ENCODE results near the gene PNP.

PNP gene

GRCh38 chr14:20455355-20456300, 13.6 kb upstream of the PNP start:
- no peak for DNase-seq

GRCh38 chr14:20456971-20457370, 12.2 kb upstream of the PNP start:
- no peak for DNase-seq

DNA sequence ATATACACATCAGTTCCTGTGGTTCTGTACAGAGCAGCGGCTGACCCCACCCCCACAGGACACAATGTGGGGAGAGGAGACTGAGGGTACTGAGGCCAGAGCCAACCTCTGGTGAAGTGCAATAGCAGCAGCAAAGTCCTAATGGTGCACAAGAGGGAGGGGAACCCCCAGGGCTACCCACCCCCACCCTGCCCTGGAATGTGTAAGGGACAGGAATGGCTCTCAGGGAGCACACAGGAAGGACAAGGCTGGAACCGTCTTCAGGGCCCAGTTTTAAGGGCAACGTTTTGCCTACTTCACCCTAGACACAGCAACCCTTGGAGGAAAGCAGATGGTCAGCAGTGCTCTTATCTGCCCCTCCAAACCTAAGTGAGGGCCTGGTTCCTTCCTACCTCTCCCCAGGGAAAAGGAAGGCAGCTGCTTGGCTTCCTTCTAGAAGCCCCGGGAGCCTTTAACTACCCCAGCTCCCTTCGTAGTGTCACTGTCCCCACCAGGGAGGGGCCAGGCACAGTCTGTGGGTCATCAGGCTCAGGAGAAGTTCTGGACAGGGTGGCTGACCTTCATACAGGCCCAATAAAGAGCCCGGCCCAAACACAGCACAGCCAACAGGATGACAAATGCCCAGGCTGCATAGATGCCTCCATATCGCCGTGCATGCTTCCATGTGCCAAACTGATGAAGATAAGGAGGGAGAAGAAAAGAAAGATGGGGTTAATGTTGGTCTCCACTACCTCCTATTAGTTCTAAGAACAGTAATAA, 11.0 kb upstream of the PNP start:
- no peak for DNase-seq

- peak; percentile 60 for DNase-seq
Observed at GRCh38 chr14:20460458-20461224, 8.6 kb upstream of the PNP start.

DNA sequence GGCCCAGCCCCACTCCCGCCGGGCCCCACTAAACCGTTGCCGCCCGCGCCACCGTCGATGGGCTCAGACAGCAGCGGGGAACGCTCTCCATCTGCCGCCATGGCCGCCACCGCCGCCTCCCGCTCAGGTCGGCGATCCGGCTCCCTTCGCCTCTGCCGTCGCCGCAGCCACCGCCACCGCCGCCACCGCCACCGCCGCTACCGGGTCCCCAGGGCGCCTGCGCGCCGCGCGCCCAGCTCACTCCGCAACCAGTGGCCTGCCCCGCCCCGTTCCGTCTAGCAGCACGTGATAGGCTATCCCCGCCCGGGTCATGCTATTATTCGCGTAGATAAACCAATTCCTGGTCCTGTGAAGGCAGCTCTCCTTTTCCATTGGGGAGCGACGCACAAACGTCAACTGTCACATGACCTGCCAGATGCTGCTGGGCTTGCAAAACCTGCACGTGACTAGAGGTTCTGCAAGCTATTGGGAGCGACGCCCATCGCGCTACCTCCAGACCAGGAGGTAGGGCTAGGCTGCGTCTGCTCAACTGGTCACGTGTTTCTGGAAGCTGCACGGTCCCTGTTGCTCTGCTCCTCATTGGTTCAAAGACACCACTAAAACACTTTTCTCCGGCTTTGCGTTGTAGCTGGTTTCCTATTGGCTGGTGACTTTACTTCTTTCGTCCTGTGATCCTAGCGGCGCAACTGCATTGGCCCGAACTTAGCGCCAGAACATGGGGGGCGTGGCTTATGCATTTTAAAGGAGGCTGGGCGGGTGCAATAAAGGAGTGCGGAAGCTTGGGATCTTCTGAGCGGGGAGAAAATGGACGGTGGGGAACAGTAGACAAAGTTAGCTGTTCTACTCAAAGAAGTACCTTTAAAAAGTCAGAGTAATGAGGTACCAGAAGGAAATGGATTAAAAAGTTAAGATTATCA, 7.7 kb upstream of the PNP start, which contains the start of gene PIP4P1:
Gene PIP4P1, minus strand, starts transcription at position 210 of the 917 bp plus-strand sequence. Its CDS starts 109 bp downstream, at position 101.
- DNase-seq = peak; percentile 98

DNA sequence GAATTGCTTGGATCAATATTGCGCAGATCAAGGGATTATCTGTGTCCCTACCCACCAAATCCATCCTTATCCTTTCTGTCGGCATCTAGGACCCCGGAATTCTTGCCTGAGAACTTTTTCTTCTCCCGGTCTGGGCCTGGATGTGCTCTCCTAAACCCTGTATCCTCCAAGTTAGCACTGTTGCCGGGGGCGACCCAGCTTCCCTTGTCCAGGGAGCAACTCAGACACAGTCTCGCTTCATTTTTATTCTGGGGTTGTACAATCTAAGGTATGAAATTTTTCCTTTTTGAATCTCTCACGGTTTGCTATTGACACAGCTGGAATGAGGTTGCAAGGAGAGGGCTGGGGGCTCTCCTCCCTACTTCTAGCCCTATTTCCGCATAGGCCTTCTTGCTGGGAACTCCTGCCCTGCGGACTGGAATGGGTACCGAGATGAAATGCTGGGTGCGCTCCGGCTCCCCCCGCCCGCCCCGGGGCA, 403 bp upstream of the PNP start:
- no peak for DNase-seq

GRCh38 chr14:20469890-20470602, 840 bp downstream of the PNP start:
- peak; percentile 67 for DNase-seq

DNA sequence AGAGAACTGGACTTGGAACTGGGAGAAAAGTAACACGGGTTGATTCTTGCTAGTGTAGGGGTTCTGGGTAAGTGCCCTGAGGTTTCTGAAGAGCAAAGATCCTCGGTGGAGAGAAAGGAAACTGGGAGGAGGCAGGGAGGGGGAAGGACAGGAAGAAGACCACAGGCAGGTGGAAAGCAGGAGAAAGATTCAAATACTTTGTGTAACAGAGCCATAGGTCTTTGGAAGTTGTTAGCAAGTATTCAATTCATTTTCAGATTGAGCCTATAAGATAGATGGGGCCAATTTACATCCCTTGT, 1.3 kb downstream of the PNP start:
- DNase-seq = no peak

DNA sequence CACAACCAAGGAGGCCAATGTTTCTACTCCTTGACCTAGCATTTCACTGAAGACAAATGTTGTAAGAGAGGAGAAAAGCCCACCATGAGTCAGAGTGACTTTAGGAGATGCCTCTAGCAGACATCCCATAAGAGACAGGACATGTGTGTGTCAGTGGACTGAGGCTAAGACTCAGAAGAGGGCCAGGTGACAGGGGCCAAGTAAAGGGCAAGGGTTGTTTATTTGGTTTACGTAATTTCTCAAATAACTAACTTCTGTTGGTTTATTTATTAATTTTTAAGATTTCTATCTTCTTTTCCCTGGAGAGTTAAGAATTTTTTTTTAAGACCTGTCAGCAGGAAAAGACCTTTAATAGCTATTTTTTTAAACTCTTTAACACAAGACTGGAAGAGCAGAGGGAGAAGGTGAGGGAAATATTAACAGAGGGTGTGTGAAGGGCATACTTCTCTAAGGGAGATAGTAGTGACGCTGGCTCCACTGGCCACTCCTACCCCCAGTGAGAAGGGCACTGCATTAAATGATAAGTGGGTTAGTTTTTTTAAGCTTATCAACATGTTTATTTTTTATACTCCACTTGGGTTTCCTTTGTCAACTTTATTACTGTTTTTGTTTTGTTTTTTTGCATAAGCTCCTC, 3.4 kb downstream of the PNP start:
- no peak for DNase-seq

DNA sequence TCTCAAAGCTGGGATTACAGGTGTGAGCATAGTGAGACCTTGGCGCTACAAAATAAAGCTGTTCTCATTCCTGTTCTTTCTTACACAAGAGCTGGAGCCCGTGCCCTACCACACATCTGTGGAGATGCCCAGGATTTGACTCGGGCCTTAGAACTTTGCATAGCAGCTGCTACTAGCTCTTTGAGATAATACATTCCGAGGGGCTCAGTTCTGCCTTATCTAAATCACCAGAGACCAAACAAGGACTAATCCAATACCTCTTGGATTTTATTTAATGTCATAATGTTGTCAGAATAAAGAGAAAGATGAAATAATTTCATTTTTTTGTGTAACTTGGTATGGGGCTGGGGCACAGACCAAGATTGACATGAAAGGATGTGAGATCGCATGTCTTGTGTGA, 7.6 kb downstream of the PNP start:
- DNase-seq = no peak

DNA sequence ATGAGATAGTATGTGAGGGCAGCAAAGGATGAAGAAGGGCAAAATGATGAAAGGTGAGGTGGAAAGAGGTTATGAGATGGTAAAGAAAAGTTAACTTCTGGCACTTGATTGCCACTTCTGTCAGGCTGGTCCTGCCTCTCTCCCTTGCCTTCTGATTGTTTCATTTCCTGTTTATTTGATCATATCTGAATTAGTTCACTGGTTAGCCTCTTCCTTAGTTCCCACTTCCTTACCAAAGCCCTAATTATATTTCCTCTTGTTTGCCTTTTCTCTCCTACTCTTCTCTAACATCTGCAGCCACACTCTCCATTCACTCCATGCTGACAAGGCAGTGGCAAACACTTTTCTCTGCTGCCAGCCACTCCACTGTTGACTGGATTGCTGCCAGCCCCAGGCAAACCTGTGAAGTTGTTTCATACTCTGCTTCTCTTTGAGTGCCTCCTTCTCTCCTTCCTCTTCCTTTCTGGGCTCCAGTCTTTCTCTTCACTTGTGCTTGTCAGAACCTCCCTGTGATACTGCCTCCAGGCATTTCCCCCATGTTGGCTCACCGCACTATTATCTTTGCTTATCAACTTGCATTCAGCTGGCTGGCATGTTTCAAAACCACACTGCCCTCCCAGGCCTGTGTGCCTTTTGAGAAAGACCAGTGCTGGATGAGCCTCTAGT, 8.1 kb downstream of the PNP start:
- no peak for DNase-seq

GRCh38 chr14:20478894-20479293, 9.7 kb downstream of the PNP start:
- no peak for DNase-seq

- DNase-seq = no peak
Observed at GRCh38 chr14:20482382-20482781, 13.2 kb downstream of the PNP start.

DNA sequence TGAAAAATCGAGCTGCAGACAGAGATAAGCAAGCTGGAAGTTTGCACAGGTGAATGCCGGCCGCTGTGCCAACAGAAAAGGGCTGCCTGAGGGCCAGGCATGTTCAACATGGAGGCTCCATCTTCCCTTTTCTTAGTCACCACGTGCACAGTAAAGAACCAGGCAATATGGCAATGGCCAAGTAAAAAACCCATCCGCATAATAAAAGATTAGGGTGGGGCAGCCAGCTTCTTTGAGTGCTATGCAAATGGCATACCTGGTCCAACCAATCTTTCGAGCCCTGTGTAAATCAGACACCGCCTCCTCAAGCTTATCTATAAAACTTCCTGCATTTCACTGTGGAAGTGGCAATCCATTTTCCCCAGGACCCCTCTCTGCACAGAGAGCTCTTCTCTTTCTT, 16.7 kb downstream of the PNP start:
- DNase-seq = no peak

DNA sequence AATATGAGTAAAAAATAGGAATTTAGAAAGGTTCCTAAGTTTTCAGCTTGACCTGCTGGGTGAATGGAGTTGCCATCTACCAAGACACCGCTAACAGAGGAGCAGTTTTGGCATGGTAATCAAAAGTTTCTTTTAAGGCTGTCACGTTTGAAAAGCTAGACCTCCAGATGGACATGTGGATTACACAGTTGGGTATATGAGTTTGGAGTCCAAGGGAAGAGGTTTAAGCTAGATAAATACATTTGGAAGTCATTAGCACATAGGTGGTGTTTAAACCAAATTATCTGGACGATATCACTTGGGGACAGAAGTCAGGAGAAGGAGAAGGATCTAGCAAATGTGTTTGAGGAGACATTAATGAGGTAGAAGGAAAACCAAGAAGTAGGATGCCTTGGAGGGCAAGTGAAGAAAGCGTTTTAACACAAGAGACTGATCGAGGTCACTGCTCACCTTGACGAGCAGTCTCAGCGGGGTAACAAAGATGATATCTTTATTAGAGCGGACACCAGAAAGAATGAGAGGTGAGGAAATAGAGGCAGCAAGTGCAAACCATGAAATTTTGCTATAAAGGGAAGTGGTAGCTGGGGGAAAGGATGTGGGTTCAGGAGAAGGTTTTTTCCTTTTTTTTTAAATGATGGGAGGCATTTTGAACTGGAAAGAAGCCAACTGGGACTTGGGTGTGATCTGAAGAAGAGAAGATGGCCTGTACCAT, 17.6 kb downstream of the PNP start:
- DNase-seq = no peak

- no peak for DNase-seq
Observed at GRCh38 chr14:20487396-20487725, 18.2 kb downstream of the PNP start.

GRCh38 chr14:20489093-20489994, 20.1 kb downstream of the PNP start:
- DNase-seq = no peak

- no peak for DNase-seq
Observed at GRCh38 chr14:20490563-20490962, 21.4 kb downstream of the PNP start.

- no peak for DNase-seq
Observed at GRCh38 chr14:20492486-20492885, 23.3 kb downstream of the PNP start.

All from activated naive CD4-positive, alpha-beta T cell treated with anti-CD3 and anti-CD28 coated beads, Interleukin-2, amount 50 U/mL, for 16 hours (primary cell).